Suprapubic skin (tissue), 4 donors: ENCODE measurements around the gene RRAD. TPM values are rescaled to one million over a fixed set of nuclear protein-coding genes. Genes with fewer than 3 reads are reported as not detected.

ENCODE experiments used
- DNase-seq, 2 donors: peaks; one replicate each; pipeline ENCODE4 v3.0.0-alpha.2; 2019; ENCODE audit warnings: low spot score in 2 of 2
- H3K27ac ChIP-seq: fragments of 200-600 bp; sonication (generic); one replicate; pipeline ENCODE4 v1.5.1; 2019
- H3K27me3 ChIP-seq: fragments of 200-600 bp; sonication (generic); one replicate; pipeline ENCODE4 v1.5.1; 2019
- H3K36me3 ChIP-seq: fragments of 200-600 bp; sonication (generic); one replicate; pipeline ENCODE4 v1.5.1; 2019
- H3K4me1 ChIP-seq: fragments of 200-600 bp; sonication (generic); one replicate; pipeline ENCODE4 v1.5.1; 2019
- H3K4me3 ChIP-seq: fragments of 200-600 bp; sonication (generic); one replicate; pipeline ENCODE4 v1.5.1; 2019; ENCODE audit warnings: mild to moderate bottlenecking
- H3K9me3 ChIP-seq: fragments of 200-600 bp; sonication (generic); one replicate; pipeline ENCODE4 v1.5.1; 2019
- EP300 ChIP-seq: sonication (generic); formaldehyde crosslinking; IDR thresholded peaks from one replicate; pipeline ENCODE4 v1.6.1; 2017; ENCODE audit warnings: antibody characterized with exemption
- POLR2A ChIP-seq, 2 donors: fragments of 450-650 bp; IDR thresholded peaks; one replicate each; pipeline ENCODE4 v1.6.1; 2017; ENCODE audit warnings: antibody characterized with exemption in 2 of 2, mild to moderate bottlenecking in 2 of 2, moderate library complexity in 2 of 2
- POLR2AphosphoS5 ChIP-seq, 3 donors: sonication (generic); formaldehyde crosslinking; IDR thresholded peaks; one replicate each; pipeline ENCODE4 v1.6.1; 2017; ENCODE audit warnings: antibody characterized with exemption in 3 of 3
- WGBS: methylation state at CpG from one replicate; pipeline ENCODE4 v1.1.5; 2018; 5-methylcytosine and 5-hydroxymethylcytosine counted together
- total RNA-seq, 4 donors: library from RNA; depleted of rRNA; stranded (reverse); fragments of >200 nt; gene quantifications; one replicate each; pipeline ENCODE4 v1.1.0, GENCODE V29; 2016
- TF ChIP-seq, protein P1 (sequence below), 2 donors: fragments of 200-600 bp in 1 of 2; fragments of 450-650 bp in 1 of 2; sonication (generic) in 1 of 2; IDR thresholded peaks; one replicate each; pipeline ENCODE4 v1.5.1; 2016 to 2019; ENCODE audit warnings: antibody characterized with exemption in 2 of 2, mild to moderate bottlenecking in 1 of 2, moderate library complexity in 1 of 2

The RRAD gene
- total RNA-seq, 4 donors from 2014 or later = 1.5 to 12.1 (median 4.6) TPM

DNA sequence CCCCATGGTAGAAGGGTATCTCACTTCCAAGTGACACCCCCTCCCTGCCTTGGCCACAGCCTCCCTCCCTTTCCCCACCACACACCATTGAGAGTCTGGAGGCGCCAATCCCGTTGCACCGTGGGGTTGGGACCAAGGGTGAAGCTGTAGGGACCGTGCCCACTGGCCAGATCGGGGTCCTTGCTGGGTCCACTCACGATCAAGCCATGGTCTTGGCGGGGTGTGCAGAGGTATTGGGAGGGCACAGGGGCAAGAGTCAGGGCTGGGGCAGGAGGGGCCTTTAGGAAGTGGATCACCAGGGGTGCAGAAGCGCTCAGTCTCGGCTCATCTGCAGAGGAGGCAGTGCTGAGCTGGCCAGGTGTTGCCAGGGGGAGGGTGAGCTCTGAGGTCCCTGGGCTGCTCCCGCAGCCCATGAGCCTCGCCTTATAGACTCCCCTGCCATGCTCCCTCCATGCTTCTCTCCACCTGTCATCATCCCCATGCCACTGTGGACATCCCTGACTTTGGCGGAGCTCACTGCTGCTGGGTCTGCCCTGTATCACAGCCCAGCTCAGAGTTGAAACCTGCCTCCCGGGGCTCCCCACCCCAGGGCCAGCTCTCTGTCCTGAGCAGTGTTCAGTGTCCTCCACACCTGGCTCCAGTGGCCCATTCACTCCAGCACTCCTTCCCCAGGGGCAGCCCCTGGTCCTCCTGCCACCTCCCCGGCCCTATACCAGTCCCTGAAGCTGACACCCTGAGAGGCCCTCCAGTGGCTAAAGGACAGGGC is 15.0 kb downstream of the RRAD start:
- no peak for DNase-seq
- H3K36me3 ChIP-seq = no peaks in the 10 kb centered on the region
- H3K27ac ChIP-seq = no peak overlapping the region
- peaks cover 7% of the 10 kb centered on the region for H3K4me1 ChIP-seq
- TF ChIP-seq EP300 (no peak), POLR2AphosphoS5 (IDR thresholded peaks at IDR 0.05) (no peak), POLR2A (IDR thresholded peaks at IDR 0.05) (no peak)
- TF ChIP-seq, protein P1, sequence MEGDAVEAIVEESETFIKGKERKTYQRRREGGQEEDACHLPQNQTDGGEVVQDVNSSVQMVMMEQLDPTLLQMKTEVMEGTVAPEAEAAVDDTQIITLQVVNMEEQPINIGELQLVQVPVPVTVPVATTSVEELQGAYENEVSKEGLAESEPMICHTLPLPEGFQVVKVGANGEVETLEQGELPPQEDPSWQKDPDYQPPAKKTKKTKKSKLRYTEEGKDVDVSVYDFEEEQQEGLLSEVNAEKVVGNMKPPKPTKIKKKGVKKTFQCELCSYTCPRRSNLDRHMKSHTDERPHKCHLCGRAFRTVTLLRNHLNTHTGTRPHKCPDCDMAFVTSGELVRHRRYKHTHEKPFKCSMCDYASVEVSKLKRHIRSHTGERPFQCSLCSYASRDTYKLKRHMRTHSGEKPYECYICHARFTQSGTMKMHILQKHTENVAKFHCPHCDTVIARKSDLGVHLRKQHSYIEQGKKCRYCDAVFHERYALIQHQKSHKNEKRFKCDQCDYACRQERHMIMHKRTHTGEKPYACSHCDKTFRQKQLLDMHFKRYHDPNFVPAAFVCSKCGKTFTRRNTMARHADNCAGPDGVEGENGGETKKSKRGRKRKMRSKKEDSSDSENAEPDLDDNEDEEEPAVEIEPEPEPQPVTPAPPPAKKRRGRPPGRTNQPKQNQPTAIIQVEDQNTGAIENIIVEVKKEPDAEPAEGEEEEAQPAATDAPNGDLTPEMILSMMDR (IDR thresholded peaks at IDR 0.05) = no peak
- no peak overlapping the region for H3K4me3 ChIP-seq
- H3K27me3 ChIP-seq = no peaks in the 10 kb centered on the region
- no peaks in the 10 kb centered on the region for H3K9me3 ChIP-seq
- WGBS = 83% methylated on average over 12 of the region's 14 CpGs

DNA sequence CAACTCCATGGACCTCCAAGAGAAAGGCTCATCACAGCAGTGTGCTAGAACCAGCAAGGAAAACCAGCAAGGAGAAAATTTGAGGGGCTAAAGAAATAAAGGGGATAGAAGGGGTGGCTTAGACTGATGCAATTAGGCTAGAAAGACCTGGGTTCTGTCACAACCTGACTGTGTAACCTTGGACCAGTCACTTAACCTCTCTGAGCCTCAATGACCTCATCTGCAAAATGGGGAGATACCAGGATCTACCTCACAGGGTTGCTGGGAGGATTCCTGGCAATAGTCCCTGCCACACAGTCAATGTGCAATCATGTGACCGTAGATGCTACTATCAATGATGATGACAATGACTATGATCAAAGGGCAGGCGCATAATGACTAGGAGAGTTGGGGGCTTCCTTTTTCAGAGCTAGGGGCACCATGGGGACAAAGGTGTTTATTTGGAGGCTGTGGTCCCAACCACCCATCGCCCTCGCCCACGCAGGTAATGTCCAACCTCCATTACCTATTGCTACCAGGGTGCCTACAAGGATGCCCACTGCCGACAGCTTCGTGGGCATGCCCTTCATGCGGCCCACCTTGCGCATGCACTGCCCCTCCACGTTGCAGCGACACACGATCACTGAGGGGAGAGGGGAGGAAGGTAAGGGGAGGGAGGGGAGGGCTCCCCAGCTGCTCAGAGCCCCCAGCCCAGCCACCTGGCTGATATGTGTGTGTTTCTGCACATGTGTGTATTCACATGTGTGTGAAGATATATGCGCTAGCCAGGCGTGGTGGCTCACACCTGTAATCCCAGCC is 16.4 kb downstream of the RRAD start:
- H3K27ac ChIP-seq = no peak overlapping the region
- TF ChIP-seq EP300 (no peak), POLR2AphosphoS5 (IDR thresholded peaks at IDR 0.05) (no peak), POLR2A (IDR thresholded peaks at IDR 0.05) (no peak)
- TF ChIP-seq, protein P1 (IDR thresholded peaks at IDR 0.05) = no peak
- no peaks in the 10 kb centered on the region for H3K27me3 ChIP-seq
- H3K9me3 ChIP-seq = no peaks in the 10 kb centered on the region
- H3K4me3 ChIP-seq = no peak overlapping the region
- no peaks in the 10 kb centered on the region for H3K36me3 ChIP-seq
- DNase-seq = no peak
- H3K4me1 ChIP-seq = peaks cover 9% of the 10 kb centered on the region
- WGBS = 89% methylated on average over 11 of the region's 14 CpGs

DNA sequence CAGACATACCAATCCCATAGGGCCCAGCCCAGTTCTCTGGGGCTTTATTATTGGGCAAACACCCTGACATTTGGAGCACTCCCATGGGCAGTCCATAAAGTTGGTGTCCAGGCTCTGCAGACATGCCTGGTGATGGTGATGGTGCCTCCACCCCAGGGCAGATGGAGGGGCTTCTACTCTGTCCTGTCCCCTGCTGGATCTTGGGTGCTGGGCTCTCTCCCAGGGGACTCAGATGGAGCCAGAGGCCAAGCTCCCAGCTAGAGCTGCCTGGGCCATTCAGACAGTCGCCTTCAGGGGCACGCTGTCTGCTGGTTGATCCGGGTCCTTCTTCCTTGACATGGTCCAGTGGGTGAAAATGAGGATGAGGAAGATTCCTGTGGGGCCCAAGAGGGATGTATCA is 17.2 kb downstream of the RRAD start:
- H3K27ac ChIP-seq = no peak overlapping the region
- no peaks in the 10 kb centered on the region for H3K27me3 ChIP-seq
- no peak overlapping the region for H3K4me3 ChIP-seq
- H3K36me3 ChIP-seq = no peaks in the 10 kb centered on the region
- no peaks in the 10 kb centered on the region for H3K9me3 ChIP-seq
- TF ChIP-seq POLR2A (IDR thresholded peaks at IDR 0.05) (no peak), POLR2AphosphoS5 (IDR thresholded peaks at IDR 0.05) (no peak)
- no peak for DNase-seq
- WGBS = 100% methylated on average over 2 of the region's 3 CpGs
- peaks cover 9% of the 10 kb centered on the region for H3K4me1 ChIP-seq

DNA sequence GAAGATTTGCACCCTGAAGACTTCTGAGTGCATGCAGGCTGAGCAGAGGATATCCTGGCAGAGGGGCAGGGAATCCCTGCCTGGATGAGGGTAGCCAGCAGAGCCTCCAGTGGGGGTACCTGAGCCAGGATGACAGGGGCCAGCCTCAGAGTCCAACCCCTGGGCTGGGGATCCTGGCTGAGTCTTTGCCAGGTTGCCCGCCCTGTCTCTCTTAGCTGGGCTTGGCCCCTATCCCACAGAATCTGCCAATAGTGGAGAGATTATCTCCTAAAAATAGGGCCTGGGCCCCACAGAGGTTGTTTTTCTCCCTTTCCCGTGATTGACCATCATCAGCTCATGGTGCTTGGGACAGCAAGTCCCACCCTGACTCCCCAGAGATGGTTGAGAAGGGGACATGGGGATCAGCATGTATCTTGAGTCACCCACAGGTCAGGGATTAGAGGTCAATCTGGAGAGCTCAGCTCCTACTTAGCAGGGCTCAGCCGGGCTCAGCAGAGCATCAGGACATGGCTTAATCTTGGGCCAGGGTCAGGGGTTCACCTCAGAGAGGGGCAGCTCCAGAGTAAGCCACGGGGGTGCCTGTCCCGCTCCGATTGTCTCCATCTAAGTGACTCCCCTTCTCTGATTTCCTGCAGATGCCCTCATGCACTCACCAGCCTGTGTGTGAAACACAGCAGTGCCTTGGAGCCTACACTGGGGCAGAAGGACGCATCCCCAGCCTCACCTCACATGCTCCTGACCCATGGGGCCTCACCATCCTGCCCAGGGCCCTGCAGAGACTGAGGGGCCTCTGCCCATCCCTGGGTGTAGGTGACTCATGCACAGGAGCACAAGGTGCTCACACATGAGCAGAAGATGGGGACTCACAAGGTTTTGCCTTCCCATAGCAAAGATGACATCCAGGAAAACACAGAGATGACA is 18.2 kb downstream of the RRAD start:
- H3K36me3 ChIP-seq = no peaks in the 10 kb centered on the region
- H3K9me3 ChIP-seq = no peaks in the 10 kb centered on the region
- no peak for DNase-seq
- H3K4me1 ChIP-seq = peaks cover 9% of the 10 kb centered on the region
- peak overlapping the region; percentile 14 for H3K27ac ChIP-seq
- WGBS = 70% methylated on average over 6 of the region's 7 CpGs
- H3K27me3 ChIP-seq = no peaks in the 10 kb centered on the region
- TF ChIP-seq, protein P1 (IDR thresholded peaks at IDR 0.05) = no peak
- TF ChIP-seq EP300 = no peak
- no peak for TF ChIP-seq POLR2AphosphoS5 (IDR thresholded peaks at IDR 0.05)
- H3K4me3 ChIP-seq = no peak overlapping the region

DNA sequence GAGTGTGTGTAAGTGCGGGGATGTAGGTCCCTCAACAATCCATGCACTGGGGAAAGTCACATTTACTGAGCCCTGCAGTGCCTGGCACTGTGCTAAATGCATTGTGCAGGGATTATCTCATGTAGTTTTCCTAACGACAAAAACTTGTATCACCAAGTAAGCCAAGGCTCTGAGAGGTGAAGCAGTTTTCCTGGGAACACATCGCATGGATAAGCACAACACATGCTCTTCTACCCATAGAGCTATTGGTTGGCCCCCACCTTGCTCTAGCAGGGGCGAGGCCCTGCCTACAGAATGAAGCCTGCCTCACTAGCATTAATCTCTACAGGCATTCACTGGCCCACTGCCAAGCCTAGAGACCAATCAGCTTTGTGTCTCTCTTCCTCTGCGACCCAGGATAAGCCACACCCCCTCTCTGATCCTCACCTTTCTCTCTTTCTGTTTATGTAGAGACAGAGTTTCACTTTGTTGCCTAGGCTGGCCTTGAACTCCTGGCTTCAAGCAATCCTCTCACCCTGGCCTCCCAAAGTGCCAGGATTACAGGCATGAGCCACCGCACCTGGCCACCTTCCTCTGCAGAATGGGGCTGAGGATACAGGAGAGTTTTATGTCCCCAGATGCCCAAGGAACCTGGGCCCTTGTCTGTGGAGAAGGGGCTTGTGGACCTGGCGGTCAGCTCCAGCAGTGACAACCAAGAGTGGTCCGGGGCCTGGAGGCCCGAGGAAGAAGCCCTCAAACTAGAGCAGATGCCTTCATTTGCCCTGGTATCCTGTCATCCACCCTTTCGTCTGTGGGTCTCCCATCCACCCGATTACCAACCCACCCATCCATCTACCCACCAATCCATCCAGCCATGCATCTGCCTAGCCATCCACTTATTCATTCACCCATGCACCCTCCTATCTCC is 19.4 kb downstream of the RRAD start:
- H3K27ac ChIP-seq = no peak overlapping the region
- peaks cover 14% of the 10 kb centered on the region for H3K4me1 ChIP-seq
- 70% methylated on average over 10 of the region's 11 CpGs for WGBS
- no peaks in the 10 kb centered on the region for H3K36me3 ChIP-seq
- no peak for DNase-seq
- no peak overlapping the region for H3K4me3 ChIP-seq
- no peaks in the 10 kb centered on the region for H3K9me3 ChIP-seq
- TF ChIP-seq EP300 = no peak
- TF ChIP-seq POLR2AphosphoS5 (IDR thresholded peaks at IDR 0.05) = no peak
- TF ChIP-seq, protein P1 (IDR thresholded peaks at IDR 0.05) = no peak
- no peak for TF ChIP-seq POLR2A (IDR thresholded peaks at IDR 0.05)
- H3K27me3 ChIP-seq = no peaks in the 10 kb centered on the region
